ENCODE results near the gene LTB4R2. TPM values are rescaled to one million over a fixed set of nuclear protein-coding genes. Genes with fewer than 3 reads are reported as not detected.
A peak's percentile ranks its signal among the peaks of the same experiment; 100 is the strongest.

Gene LTB4R2
- total and polyA plus RNA-seq, 7 donors = under 0.01 to 5.5 (median 3.6) TPM; not detected in 1

DNA sequence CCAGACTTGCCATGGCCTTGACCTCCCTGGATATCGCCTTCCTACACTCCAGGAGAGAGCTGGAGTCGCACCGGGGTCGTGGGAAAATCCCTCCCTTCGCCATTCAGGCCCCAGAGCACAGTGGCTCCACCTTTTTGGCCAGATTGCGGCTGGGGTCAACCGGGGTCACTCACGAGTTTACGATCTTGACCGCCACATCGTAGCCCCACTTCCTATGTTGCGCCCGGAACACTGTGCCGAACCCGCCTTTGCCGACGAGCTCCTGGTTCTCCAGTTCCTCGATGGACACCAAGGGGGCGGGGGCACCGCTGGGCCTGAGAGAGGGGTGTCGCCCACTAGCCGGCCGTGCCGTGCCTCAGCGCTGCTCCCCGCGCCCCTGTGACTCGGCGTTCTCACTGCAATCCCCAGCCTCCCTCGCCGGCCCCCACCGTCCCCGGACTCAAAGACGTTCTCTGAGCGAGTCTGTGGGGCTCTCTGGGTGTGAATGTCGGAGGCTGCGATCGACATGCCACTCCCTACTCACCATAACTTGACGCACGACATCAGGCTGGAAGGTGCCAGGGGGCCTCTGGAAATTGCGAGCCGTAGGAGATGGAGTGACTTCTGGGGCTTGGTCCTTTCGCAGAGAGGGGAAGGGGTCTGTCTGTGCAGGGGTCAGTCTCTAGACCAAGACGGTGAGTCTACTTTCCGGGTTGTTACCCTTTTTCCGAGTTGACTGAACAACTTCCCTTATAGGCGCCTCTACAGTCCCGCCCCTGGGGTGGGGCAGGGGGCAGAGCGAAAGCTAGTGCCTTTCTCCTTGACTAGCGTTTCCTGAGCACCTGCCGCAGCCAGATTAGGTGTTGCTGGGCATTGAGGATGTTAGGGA lies 29.6 kb downstream of the LTB4R2 start, which contains the start of gene RIPK3:
Gene RIPK3, minus strand, starts transcription at position 708 of the 868 bp plus-strand sequence. Its CDS starts 165 bp downstream, at position 543.
- intact Hi-C loops (cut with DNase I) = loop anchor here (10.0 kb wide), 1 partner anchor 335 kb away; no protein-coding TSS in a partner anchor
- WGBS, 2 donors = 3 to 7% methylated on average over 51 of the region's 51 CpGs
- no peak for TF ChIP-seq EP300 (IDR thresholded peaks at IDR 0.05)
- TF ChIP-seq, protein P1, sequence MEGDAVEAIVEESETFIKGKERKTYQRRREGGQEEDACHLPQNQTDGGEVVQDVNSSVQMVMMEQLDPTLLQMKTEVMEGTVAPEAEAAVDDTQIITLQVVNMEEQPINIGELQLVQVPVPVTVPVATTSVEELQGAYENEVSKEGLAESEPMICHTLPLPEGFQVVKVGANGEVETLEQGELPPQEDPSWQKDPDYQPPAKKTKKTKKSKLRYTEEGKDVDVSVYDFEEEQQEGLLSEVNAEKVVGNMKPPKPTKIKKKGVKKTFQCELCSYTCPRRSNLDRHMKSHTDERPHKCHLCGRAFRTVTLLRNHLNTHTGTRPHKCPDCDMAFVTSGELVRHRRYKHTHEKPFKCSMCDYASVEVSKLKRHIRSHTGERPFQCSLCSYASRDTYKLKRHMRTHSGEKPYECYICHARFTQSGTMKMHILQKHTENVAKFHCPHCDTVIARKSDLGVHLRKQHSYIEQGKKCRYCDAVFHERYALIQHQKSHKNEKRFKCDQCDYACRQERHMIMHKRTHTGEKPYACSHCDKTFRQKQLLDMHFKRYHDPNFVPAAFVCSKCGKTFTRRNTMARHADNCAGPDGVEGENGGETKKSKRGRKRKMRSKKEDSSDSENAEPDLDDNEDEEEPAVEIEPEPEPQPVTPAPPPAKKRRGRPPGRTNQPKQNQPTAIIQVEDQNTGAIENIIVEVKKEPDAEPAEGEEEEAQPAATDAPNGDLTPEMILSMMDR (IDR thresholded peaks at IDR 0.05) = no peak
- no peak for TF ChIP-seq POLR2AphosphoS5 (IDR thresholded peaks at IDR 0.05)
- TF ChIP-seq POLR2A (IDR thresholded peaks at IDR 0.05) = peak in 1 of 2 donors; percentile 35
- no peaks in the 10 kb centered on the region for H3K9me3 ChIP-seq
- peaks cover 0 to 11% (median 7%) of the 10 kb centered on the region in 4 donors for H3K4me1 ChIP-seq
- peak within 1 kb of the TSS in 3 of 4 donors; percentile 25 to 64 (median 49) for H3K27ac ChIP-seq
- H3K27me3 ChIP-seq = peaks cover 5 to 42% (median 36%) of the 10 kb centered on the region in 3 donors
- peak within 1 kb of the TSS in 3 of 4 donors; percentile 38 to 40 (median 40) for H3K4me3 ChIP-seq
- H3K36me3 ChIP-seq = no peaks in the 10 kb centered on the region
- DNase-seq = no peak

DNA sequence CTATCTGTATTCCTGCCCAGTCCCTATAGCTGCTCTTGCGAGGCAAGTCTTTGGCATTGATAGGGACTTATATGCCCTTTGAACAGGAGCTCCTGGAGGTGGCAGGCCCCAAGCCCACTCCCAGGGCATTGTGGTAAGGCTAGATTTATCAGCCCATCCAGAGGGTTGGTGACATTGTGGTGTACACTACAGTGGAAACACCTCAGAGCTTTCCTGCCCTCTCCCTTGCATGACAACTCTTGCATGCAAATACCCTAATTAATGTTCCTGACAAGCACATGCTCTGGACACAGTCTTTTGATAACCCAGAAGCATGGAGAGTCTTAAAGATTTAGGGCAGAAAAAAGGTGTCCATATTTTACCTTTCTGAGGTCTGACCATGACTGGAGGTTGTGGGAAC lies 30.7 kb downstream of the LTB4R2 start:
- Histone ChIP-seq H3K36me3 (no peaks in the 10 kb centered on the region), H3K27me3 (peaks cover 0 to 34% (median 25%) of the 10 kb centered on the region in 3 donors), H3K9me3 (no peaks in the 10 kb centered on the region), H3K27ac (no peak overlapping the region), H3K4me1 (peaks cover 0 to 4% (median 0%) of the 10 kb centered on the region in 4 donors), H3K4me3 (no peak overlapping the region)
- DNase-seq = no peak
- no peak for TF ChIP-seq POLR2A (IDR thresholded peaks at IDR 0.05)
- 98% methylated on average over 1 of the region's 1 CpG for WGBS, 2 donors
- intact Hi-C loops (cut with DNase I) = no loop called here

DNA sequence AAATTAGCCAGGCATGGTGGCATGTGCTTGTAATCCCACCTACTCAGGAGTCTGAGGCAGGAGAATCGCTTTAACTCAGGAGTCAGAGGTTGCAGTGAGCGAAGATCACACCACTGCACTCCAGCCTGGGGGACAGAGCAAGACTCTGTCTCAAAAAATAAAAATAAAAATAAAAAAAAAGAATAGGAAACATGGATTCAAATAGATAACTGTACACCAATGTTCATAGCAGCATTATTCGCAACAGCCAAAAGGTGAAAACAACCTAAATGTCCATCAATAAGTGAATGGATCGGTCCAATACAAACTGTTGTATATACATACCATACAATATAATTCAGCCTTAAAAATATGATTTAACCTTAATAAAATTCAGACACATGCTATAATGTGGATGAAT lies 32.9 kb downstream of the LTB4R2 start:
- Histone ChIP-seq H3K9me3 (no peaks in the 10 kb centered on the region), H3K36me3 (no peaks in the 10 kb centered on the region), H3K27ac (no peak overlapping the region), H3K27me3 (peaks cover 0 to 21% (median 6%) of the 10 kb centered on the region in 3 donors), H3K4me3 (no peak overlapping the region), H3K4me1 (peaks cover 0 to 4% (median 0%) of the 10 kb centered on the region in 4 donors)
- 97% methylated on average over 4 of the region's 4 CpGs for WGBS, 2 donors
- intact Hi-C loops (cut with DNase I) = no loop called here
- TF ChIP-seq POLR2AphosphoS5 (IDR thresholded peaks at IDR 0.05) (no peak), EP300 (IDR thresholded peaks at IDR 0.05) (no peak), POLR2A (IDR thresholded peaks at IDR 0.05) (no peak)
- TF ChIP-seq, protein P1 (IDR thresholded peaks at IDR 0.05) = no peak
- DNase-seq = no peak

DNA sequence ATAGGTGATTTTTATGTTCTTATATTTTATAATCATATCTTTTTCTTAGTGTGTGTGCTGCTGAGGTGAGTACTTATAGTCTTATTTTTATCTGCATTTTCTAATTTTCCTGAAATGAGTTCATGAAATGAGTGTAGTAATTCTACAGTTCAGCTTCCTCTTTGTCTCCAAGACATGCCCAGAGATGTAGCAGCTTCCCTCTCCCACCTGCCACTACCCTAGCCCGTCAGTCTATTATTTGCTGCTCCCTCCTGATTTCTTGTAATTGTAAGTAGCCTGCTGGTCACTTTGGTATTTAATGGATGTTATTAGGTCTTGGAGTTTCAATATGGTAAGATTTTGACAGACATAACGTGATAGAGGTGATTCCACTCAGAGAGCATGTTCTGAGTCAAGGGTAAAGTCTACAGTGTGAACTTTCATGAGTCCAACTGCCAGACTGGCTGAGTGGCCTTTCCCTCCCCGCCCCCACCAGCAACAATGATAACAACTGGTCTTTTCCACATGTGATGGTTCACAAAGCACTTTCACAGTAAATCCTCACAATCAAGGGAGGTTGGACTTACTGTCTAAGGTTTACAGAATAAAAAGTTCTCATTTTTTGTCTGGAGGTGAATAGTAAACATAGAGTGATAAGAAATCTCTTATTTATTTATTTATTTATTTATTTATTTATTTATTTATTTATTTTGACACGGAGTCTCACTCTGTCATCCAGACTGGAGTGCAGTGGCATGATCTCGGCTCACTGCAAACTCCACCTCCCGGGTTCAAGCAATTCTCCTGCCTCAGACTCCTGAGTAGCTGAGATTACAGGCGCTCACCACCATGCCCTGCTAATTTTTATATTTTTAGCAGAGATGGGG lies 34.1 kb downstream of the LTB4R2 start:
- Histone ChIP-seq H3K27me3 (peaks cover 0 to 14% (median 0%) of the 10 kb centered on the region in 3 donors), H3K4me3 (no peak overlapping the region), H3K4me1 (peaks cover 0 to under 1% (median 0%) of the 10 kb centered on the region in 4 donors), H3K36me3 (no peaks in the 10 kb centered on the region), H3K27ac (no peak overlapping the region), H3K9me3 (no peaks in the 10 kb centered on the region)
- no peak for DNase-seq
- intact Hi-C loops (cut with DNase I) = no loop called here
- 59 to 75% methylated on average over 7 of the region's 7 CpGs for WGBS, 2 donors
- TF ChIP-seq, protein P1 (IDR thresholded peaks at IDR 0.05) = no peak
- TF ChIP-seq POLR2AphosphoS5 (IDR thresholded peaks at IDR 0.05) (no peak), EP300 (IDR thresholded peaks at IDR 0.05) (no peak), POLR2A (IDR thresholded peaks at IDR 0.05) (no peak)

Data from sigmoid colon (tissue), 7 donors.